Measurements from ENCODE around the gene CEP131.

GRCh38 chr17:81206657-81207056, 16.1 kb downstream of the CEP131 start:
- TF ChIP-seq CTCF (IDR thresholded peaks at IDR 0.05; ENCODE audit: insufficient read depth, low read length): no peak
- no peak for TF ChIP-seq POLR2AphosphoS5 (IDR thresholded peaks at IDR 0.05; ENCODE audit: low read depth)
- no peak for TF ChIP-seq GABPA (IDR thresholded peaks at IDR 0.05; ENCODE audit: low read depth)
- no peak for TF ChIP-seq REST (IDR thresholded peaks at IDR 0.05; ENCODE audit: insufficient replicate concordance, low read depth)

All from HL-60 (cell line).